Tibial artery (tissue), 4 donors: Measurements from ENCODE around the gene DDTL.
A peak's percentile ranks its signal among the peaks of the same experiment; 100 is the strongest.
"Not testable (repeated sequence)": the region's sequence is repeated elsewhere in the genome, so short reads cannot be mapped to it uniquely, and the experiment has no call there.

Source experiments
- DNase-seq, 2 donors: peaks; one replicate each; pipeline ENCODE4 v3.0.0-alpha.2; 2019
- H3K27ac ChIP-seq, 2 donors: fragments of 200-600 bp; sonication (generic) in 1 of 2; 1 replicate in 1 of 2; 2 replicates in 1 of 2; pipeline ENCODE4 v1.5.1; 2018 to 2019; ENCODE audit warnings: mild to moderate bottlenecking in 1 of 2
- H3K27me3 ChIP-seq, 2 donors: fragments of 200-600 bp; sonication (generic) in 1 of 2; one replicate each; pipeline versions ENCODE4 v1.5.1 to v1.6.0; 2016 to 2019
- H3K36me3 ChIP-seq, 3 donors: fragments of 200-600 bp; sonication (generic) in 2 of 3; one replicate each; pipeline ENCODE4 v1.5.1; 2016 to 2019; ENCODE audit warnings: mild to moderate bottlenecking in 2 of 3
- H3K4me1 ChIP-seq, 4 donors: fragments of 200-600 bp; sonication (generic) in 2 of 4; 1 replicate in 3 of 4; 2 replicates in 1 of 4; pipeline ENCODE4 v1.5.1; 2016 to 2019
- H3K4me3 ChIP-seq, 2 donors: fragments of 200-600 bp; sonication (generic) in 1 of 2; 1 replicate in 1 of 2; 2 replicates in 1 of 2; pipeline ENCODE4 v1.5.1; 2018 to 2019; ENCODE audit warnings: mild to moderate bottlenecking in 2 of 2
- H3K9me3 ChIP-seq, 3 donors: fragments of 200-600 bp; sonication (generic) in 1 of 3; one replicate each; pipeline ENCODE4 v1.5.1; 2016 to 2019
- CTCF ChIP-seq, 2 experiments: fragments of 200-600 bp in 1 of 2; fragments of 450-650 bp in 1 of 2; IDR thresholded peaks; one replicate each; pipeline ENCODE4 v1.5.1; 2017 to 2019; ENCODE audit warnings: antibody characterized with exemption in 2 of 2, mild to moderate bottlenecking in 1 of 2, moderate library complexity in 1 of 2
- intact Hi-C: fragments of 100-400 bp; cut with DNase I; formaldehyde crosslinking; loops from one replicate; pipeline ENCODE4 v1.15.0; 2023; ENCODE audit warnings: low total_unique reads

The DDTL gene

GRCh38 chr22:23956301-23956900, 10.3 kb upstream of the DDTL start:
- DNase-seq = peak; percentile 85 to 88
- H3K9me3 ChIP-seq, intact Hi-C loops, H3K4me3 ChIP-seq, H3K4me1 ChIP-seq, H3K27ac ChIP-seq, H3K36me3 ChIP-seq, H3K27me3 ChIP-seq: not testable (repeated sequence)
- TF ChIP-seq CTCF (IDR thresholded peaks at IDR 0.05) = peak; percentile 84 to 91

GRCh38 chr22:23961084-23961771, 5.5 kb upstream of the DDTL start, which contains the start of gene GSTT2B:
Gene GSTT2B, minus strand, starts transcription at chr22:23961195. Its CDS starts 64 bp downstream, at chr22:23961131.
- peak within 1 kb of the TSS in 1 of 2 donors; percentile 40 for H3K4me3 ChIP-seq
- H3K36me3 ChIP-seq, intact Hi-C loops, H3K27me3 ChIP-seq, H3K4me1 ChIP-seq, H3K9me3 ChIP-seq, DNase-seq, H3K27ac ChIP-seq: not testable (repeated sequence)

- intact Hi-C loops, H3K27ac ChIP-seq, H3K9me3 ChIP-seq, H3K27me3 ChIP-seq, DNase-seq, H3K4me3 ChIP-seq, H3K4me1 ChIP-seq: not testable (repeated sequence)
- H3K36me3 ChIP-seq = peaks cover 8 to 21% (median 20%) of the 10 kb centered on the region in 3 donors
Observed at GRCh38 chr22:23966094-23966493, 594 bp upstream of the DDTL start.

GRCh38 chr22:23969071-23969470, 2.4 kb downstream of the DDTL start:
- Histone ChIP-seq H3K27me3 (no peaks in the 10 kb centered on the region), H3K4me3 (no peak overlapping the region), H3K27ac (no peak overlapping the region)

GRCh38 chr22:23970201-23970641, 3.5 kb downstream of the DDTL start:
- no peak for TF ChIP-seq CTCF (IDR thresholded peaks at IDR 0.05)
- peaks cover 0 to 8% (median 0%) of the 10 kb centered on the region in 4 donors for H3K4me1 ChIP-seq
- H3K36me3 ChIP-seq = peaks cover 13 to 30% (median 29%) of the 10 kb centered on the region in 3 donors
- intact Hi-C loops = loop anchor here (5.0 kb wide), 1 partner anchor 43 kb away; no protein-coding TSS in a partner anchor
- no peaks in the 10 kb centered on the region for H3K27me3 ChIP-seq
- no peaks in the 10 kb centered on the region for H3K9me3 ChIP-seq
- H3K4me3 ChIP-seq = no peak overlapping the region
- DNase-seq = no peak
- no peak overlapping the region for H3K27ac ChIP-seq

More at GRCh38 chr22:23969071-23969470, 2.4 kb downstream of the DDTL start:
- H3K36me3 ChIP-seq = peaks cover 13 to 30% (median 29%) of the 10 kb centered on the region in 3 donors
- intact Hi-C loops = no loop called here
- peaks cover 0 to 8% (median 0%) of the 10 kb centered on the region in 4 donors for H3K4me1 ChIP-seq
- no peaks in the 10 kb centered on the region for H3K9me3 ChIP-seq
- no peak for TF ChIP-seq CTCF (IDR thresholded peaks at IDR 0.05)
- DNase-seq = no peak

GRCh38 chr22:23970816-23971486, 4.3 kb downstream of the DDTL start:
- peaks cover 0 to 8% (median 0%) of the 10 kb centered on the region in 4 donors for H3K4me1 ChIP-seq
- peaks cover 13 to 30% (median 29%) of the 10 kb centered on the region in 3 donors for H3K36me3 ChIP-seq
- no peaks in the 10 kb centered on the region for H3K9me3 ChIP-seq
- no peak for DNase-seq
- H3K4me3 ChIP-seq = no peak overlapping the region
- intact Hi-C loops = loop anchor here (5.0 kb wide), 1 partner anchor 44 kb away; no protein-coding TSS in a partner anchor
- no peak for TF ChIP-seq CTCF (IDR thresholded peaks at IDR 0.05)
- H3K27ac ChIP-seq = no peak overlapping the region
- H3K27me3 ChIP-seq = no peaks in the 10 kb centered on the region

- not testable (repeated sequence) for H3K4me1 ChIP-seq, H3K4me3 ChIP-seq, H3K27me3 ChIP-seq, H3K9me3 ChIP-seq, H3K27ac ChIP-seq, DNase-seq
- H3K36me3 ChIP-seq = peaks cover 13 to 30% (median 29%) of the 10 kb centered on the region in 3 donors
- intact Hi-C loops = loop anchor here (5.0 kb wide), 1 partner anchor 45 kb away; no protein-coding TSS in a partner anchor
Observed at GRCh38 chr22:23971927-23972326, 5.2 kb downstream of the DDTL start.

- not testable (repeated sequence) for DNase-seq, H3K4me3 ChIP-seq, H3K27me3 ChIP-seq, H3K4me1 ChIP-seq, H3K9me3 ChIP-seq, H3K27ac ChIP-seq
- intact Hi-C loops = loop anchor here (5.0 kb wide), 1 partner anchor 47 kb away; no protein-coding TSS in a partner anchor
- H3K36me3 ChIP-seq = peaks cover 13 to 27% (median 27%) of the 10 kb centered on the region in 3 donors
Observed at GRCh38 chr22:23974345-23974744, 7.7 kb downstream of the DDTL start, which contains the start of gene DDT. Gene DDT, minus strand, starts transcription at chr22:23974441. Its CDS starts 27 bp downstream, at chr22:23974414.

- intact Hi-C loops = loop anchor here (5.0 kb wide), 1 partner anchor 48 kb away; no protein-coding TSS in a partner anchor
- H3K27me3 ChIP-seq, H3K4me3 ChIP-seq, H3K4me1 ChIP-seq, DNase-seq, H3K27ac ChIP-seq, H3K9me3 ChIP-seq: not testable (repeated sequence)
- H3K36me3 ChIP-seq = peaks cover 13 to 21% (median 21%) of the 10 kb centered on the region in 3 donors
Observed at GRCh38 chr22:23974836-23975352, 8.2 kb downstream of the DDTL start.
